Measurements from ENCODE around the gene LMAN1.

Gene LMAN1

GRCh38 chr18:59318460-59319050 lies 40.5 kb downstream of the LMAN1 start, which contains the start of gene CPLX4:
Gene CPLX4 (minus strand): TSS chr18:59318649. CDS start chr18:59318462, 187 bp downstream.
- no peak within 1 kb of the TSS for H3K4me3 ChIP-seq (ENCODE audit: low read length)
- no peak for DNase-seq (ENCODE audit: low read depth, low spot score)

GRCh38 chr18:59311631-59312030 lies 47.4 kb downstream of the LMAN1 start:
- no peak overlapping the region for H3K4me3 ChIP-seq (ENCODE audit: low read length)
- DNase-seq (ENCODE audit: low read depth, low spot score): no peak

- no peak for DNase-seq (ENCODE audit: low read depth, low spot score)
- peak overlapping the region; percentile 13; the same call in 1 of the 2 replicates for H3K4me3 ChIP-seq (ENCODE audit: low read length)
These were observed 50.2 kb downstream of the LMAN1 start for GRCh38 chr18:59308938-59309260.

- H3K4me3 ChIP-seq (ENCODE audit: low read length): peak overlapping the region; percentile 13
- no peak for DNase-seq (ENCODE audit: low read depth, low spot score)
These were observed 50.7 kb downstream of the LMAN1 start for GRCh38 chr18:59308248-59308937.

- DNase-seq (ENCODE audit: low read depth, low spot score): no peak
- H3K4me3 ChIP-seq (ENCODE audit: low read length): no peak overlapping the region
These were observed 52.4 kb downstream of the LMAN1 start for GRCh38 chr18:59306640-59307039.

- H3K4me3 ChIP-seq (ENCODE audit: low read length): no peak overlapping the region
- no peak for DNase-seq (ENCODE audit: low read depth, low spot score)
These were observed 53.8 kb downstream of the LMAN1 start for GRCh38 chr18:59305295-59305694.

- DNase-seq (ENCODE audit: low read depth, low spot score): no peak
- no peak overlapping the region for H3K4me3 ChIP-seq (ENCODE audit: low read length)
These were observed 55.3 kb downstream of the LMAN1 start for GRCh38 chr18:59303656-59304195.

GRCh38 chr18:59303006-59303405 lies 56.1 kb downstream of the LMAN1 start:
- H3K4me3 ChIP-seq (ENCODE audit: low read length): no peak overlapping the region
- DNase-seq (ENCODE audit: low read depth, low spot score): no peak

- no peak for DNase-seq (ENCODE audit: low read depth, low spot score)
- H3K4me3 ChIP-seq (ENCODE audit: low read length): no peak overlapping the region
These were observed 57.1 kb downstream of the LMAN1 start for GRCh38 chr18:59301929-59302328.

- DNase-seq (ENCODE audit: low read depth, low spot score): no peak
- H3K4me3 ChIP-seq (ENCODE audit: low read length): no peak overlapping the region
These were observed 58.3 kb downstream of the LMAN1 start for GRCh38 chr18:59300676-59301285.

GRCh38 chr18:59298871-59299270 lies 60.2 kb downstream of the LMAN1 start:
- DNase-seq (ENCODE audit: low read depth, low spot score): no peak
- no peak overlapping the region for H3K4me3 ChIP-seq (ENCODE audit: low read length)

- no peak overlapping the region for H3K4me3 ChIP-seq (ENCODE audit: low read length)
- no peak for DNase-seq (ENCODE audit: low read depth, low spot score)
These were observed 65.7 kb downstream of the LMAN1 start for GRCh38 chr18:59293317-59293716.

GRCh38 chr18:59286341-59286740 lies 72.7 kb downstream of the LMAN1 start:
- no peak overlapping the region for H3K4me3 ChIP-seq (ENCODE audit: low read length)
- no peak for DNase-seq (ENCODE audit: low read depth, low spot score)

GRCh38 chr18:59282341-59282740 lies 76.7 kb downstream of the LMAN1 start:
- no peak for DNase-seq (ENCODE audit: low read depth, low spot score)
- H3K4me3 ChIP-seq (ENCODE audit: low read length): no peak overlapping the region

- no peak for DNase-seq (ENCODE audit: low read depth, low spot score)
- H3K4me3 ChIP-seq (ENCODE audit: low read length): no peak overlapping the region
These were observed 79.3 kb downstream of the LMAN1 start for GRCh38 chr18:59279722-59280121.

GRCh38 chr18:59279193-59279592 lies 79.9 kb downstream of the LMAN1 start:
- no peak overlapping the region for H3K4me3 ChIP-seq (ENCODE audit: low read length)
- DNase-seq (ENCODE audit: low read depth, low spot score): no peak

- H3K4me3 ChIP-seq (ENCODE audit: low read length): no peak overlapping the region
- DNase-seq (ENCODE audit: low read depth, low spot score): no peak
These were observed 80.3 kb downstream of the LMAN1 start for GRCh38 chr18:59278793-59279192.
